SJCRH30 (cell line): ENCODE data around the gene UVRAG. TPM values are rescaled to one million over a fixed set of nuclear protein-coding genes. Genes with fewer than 3 reads are reported as not detected.

Source experiments
- DNase-seq, 2 experiments: peaks; one replicate each; pipeline ENCODE4 v3.0.0-alpha.2; 2015 to 2020
- H3K27ac ChIP-seq: fragments of 250-450 bp; sonication (Bioruptor Pico); 2 replicates; pipeline ENCODE4 v1.5.1; 2020; ENCODE audit warnings: mild to moderate bottlenecking, moderate library complexity
- H3K27me3 ChIP-seq: fragments of 250-450 bp; sonication (Bioruptor Pico); 2 replicates; pipeline ENCODE4 v1.5.1; 2020; ENCODE audit warnings: mild to moderate bottlenecking, moderate library complexity
- H3K36me3 ChIP-seq: fragments of 250-450 bp; sonication (Bioruptor Pico); 2 replicates; pipeline ENCODE4 v1.5.1; 2020; ENCODE audit warnings: mild to moderate bottlenecking, moderate library complexity
- H3K4me1 ChIP-seq: fragments of 250-450 bp; sonication (Bioruptor Pico); 2 replicates; pipeline ENCODE4 v1.5.1; 2020; ENCODE audit warnings: mild to moderate bottlenecking, moderate library complexity
- H3K4me3 ChIP-seq: fragments of 250-450 bp; sonication (Bioruptor Pico); 2 replicates; pipeline ENCODE4 v1.5.1; 2020; ENCODE audit warnings: mild to moderate bottlenecking, moderate library complexity
- H3K9me3 ChIP-seq: fragments of 250-450 bp; sonication (Bioruptor Pico); replicated peaks from 2 replicates; pipeline ENCODE4 v1.5.1; 2020; ENCODE audit warnings: mild to moderate bottlenecking, moderate library complexity
- total RNA-seq: library from RNA; depleted of rRNA; stranded (reverse); fragments of >200 nt; shearing (Covaris generic); gene quantifications from 2 replicates; pipeline ENCODE4 v1.2.3, GENCODE V29; 2014; rRNA removed

Gene UVRAG
- total RNA-seq, result 12.6 and 15.0 TPM in 2 replicates

DNA sequence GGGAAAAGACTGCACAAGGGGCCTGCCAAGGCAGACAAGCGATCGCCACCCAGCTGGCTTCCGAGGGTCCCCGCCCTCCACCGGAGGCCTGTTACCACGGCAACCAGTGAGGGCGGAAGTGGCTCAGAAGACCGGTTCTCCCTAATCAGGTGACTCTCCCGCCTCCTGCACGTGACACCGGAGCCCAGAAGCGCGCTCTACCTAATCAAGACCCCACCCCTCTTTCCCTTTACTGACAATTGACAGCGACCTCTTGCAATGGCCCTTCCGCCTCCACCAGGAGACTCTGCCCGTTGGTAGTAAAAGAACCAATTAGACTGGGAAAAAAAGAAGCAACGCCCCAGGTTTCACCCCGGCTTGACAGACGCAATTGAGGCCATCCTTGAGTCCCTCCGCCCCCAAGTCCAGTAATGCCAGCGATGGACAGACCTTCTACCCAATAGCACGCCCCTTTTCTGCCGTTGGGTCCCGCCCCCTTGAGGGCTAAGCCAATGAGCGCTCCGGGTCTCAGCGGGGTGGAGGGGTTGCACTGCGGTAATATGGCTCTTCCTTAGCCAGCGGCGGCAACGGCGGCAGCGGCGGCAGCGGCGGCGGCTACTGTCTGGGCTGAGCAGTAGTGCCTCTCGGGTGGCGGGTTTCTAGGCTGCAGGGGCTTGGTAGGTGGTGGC lies at the start of gene UVRAG:
UVRAG (plus strand) TSS at position 534 of the 668 bp plus-strand sequence. CDS start 198 bp downstream, outside the sequence.
- Histone ChIP-seq H3K4me1 (no peaks in the 10 kb centered on the region), H3K36me3 (no peaks in the 10 kb centered on the region), H3K4me3 (peak within 1 kb of the TSS; percentile 84), H3K27ac (peak within 1 kb of the TSS; percentile 58), H3K27me3 (no peaks in the 10 kb centered on the region), H3K9me3 (no peaks in the 10 kb centered on the region)
- peak; percentile 97 to 98 for DNase-seq

DNA sequence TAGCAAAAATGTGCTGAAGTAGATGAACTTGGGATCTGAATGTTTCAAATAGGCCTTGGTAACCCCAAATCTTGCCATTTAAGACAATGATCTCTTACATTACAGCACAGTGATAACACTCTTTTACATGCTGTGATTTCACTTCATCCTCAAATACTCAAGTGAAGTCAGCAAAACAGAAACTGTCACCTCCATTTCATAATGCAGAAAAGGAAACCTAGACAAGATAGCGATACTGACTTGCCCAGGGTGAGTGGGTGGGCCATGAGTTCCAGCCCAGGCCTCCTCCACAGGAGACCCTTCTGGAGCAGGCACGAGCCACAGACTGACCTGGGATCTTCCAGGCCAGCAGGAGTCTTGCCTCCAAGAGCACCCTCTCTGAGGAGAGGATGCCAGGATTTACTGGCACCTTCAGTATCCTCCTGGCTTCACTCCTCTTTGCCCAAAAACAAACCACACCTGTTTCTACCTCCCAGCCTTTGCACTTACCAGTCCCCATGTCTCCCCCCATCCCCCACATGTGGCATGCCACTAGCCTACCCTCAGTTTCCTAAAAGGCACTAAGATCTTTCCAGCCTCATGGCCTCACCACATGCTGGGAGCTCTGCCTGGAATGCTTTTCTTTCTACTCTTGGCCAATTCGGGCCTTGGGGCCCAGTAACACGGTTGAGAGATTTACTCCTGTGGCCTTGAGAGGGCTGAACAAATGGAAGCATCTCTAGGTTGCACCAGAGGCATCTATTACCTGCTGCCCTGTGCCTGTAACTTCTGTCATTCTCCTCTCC lies 48.4 kb upstream of the UVRAG start:
- Histone ChIP-seq H3K4me3 (no peak overlapping the region), H3K36me3 (no peaks in the 10 kb centered on the region), H3K4me1 (0 out of 2 replicates have a peak, but pooled peaks cover 2% of the 10 kb centered on the region), H3K9me3 (no peaks in the 10 kb centered on the region), H3K27ac (no peak overlapping the region), H3K27me3 (no peaks in the 10 kb centered on the region; the same call in 1 of the 2 replicates)
- DNase-seq, result no peak

DNA sequence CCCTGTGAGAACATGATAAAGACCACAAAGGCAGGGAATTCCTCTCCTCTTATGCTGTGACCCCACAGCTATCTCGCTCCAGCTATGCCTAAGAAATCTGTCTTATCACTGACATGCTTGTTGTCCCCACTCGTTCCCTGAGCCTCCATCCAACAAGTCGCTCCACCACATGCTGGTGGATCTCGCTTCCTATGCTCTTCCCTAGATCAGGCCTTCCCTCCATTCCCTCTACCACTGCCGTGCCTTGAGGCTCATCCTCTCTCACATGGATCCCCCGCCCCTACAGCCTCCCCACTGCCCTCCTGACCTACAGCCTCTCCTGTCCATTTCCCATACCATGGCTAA lies 47.8 kb upstream of the UVRAG start:
- Histone ChIP-seq H3K4me3 (no peak overlapping the region), H3K27ac (no peak overlapping the region), H3K4me1 (0 out of 2 replicates have a peak, but pooled peaks cover 2% of the 10 kb centered on the region), H3K36me3 (no peaks in the 10 kb centered on the region), H3K9me3 (no peaks in the 10 kb centered on the region), H3K27me3 (no peaks in the 10 kb centered on the region; the same call in 1 of the 2 replicates)
- no peak for DNase-seq

DNA sequence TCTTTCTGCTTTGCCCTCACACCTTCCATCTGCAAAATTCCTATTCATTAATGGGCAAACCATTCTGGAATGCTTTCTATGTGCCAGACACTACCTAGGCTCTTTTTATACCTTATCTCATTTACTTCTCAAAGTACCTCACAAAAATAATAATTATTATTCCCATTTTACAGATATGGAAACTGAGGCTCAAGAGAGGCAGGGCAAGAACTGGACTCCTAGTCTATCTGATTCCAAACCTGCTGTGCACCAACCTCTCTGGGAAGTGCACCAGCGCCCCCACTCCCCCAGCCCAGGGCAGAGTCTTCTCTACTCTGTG lies 47.3 kb upstream of the UVRAG start:
- Histone ChIP-seq H3K4me1 (0 out of 2 replicates have a peak, but pooled peaks cover 2% of the 10 kb centered on the region), H3K4me3 (no peak overlapping the region), H3K27me3 (no peaks in the 10 kb centered on the region; the same call in 1 of the 2 replicates), H3K9me3 (no peaks in the 10 kb centered on the region), H3K27ac (no peak overlapping the region), H3K36me3 (no peaks in the 10 kb centered on the region)
- no peak for DNase-seq

DNA sequence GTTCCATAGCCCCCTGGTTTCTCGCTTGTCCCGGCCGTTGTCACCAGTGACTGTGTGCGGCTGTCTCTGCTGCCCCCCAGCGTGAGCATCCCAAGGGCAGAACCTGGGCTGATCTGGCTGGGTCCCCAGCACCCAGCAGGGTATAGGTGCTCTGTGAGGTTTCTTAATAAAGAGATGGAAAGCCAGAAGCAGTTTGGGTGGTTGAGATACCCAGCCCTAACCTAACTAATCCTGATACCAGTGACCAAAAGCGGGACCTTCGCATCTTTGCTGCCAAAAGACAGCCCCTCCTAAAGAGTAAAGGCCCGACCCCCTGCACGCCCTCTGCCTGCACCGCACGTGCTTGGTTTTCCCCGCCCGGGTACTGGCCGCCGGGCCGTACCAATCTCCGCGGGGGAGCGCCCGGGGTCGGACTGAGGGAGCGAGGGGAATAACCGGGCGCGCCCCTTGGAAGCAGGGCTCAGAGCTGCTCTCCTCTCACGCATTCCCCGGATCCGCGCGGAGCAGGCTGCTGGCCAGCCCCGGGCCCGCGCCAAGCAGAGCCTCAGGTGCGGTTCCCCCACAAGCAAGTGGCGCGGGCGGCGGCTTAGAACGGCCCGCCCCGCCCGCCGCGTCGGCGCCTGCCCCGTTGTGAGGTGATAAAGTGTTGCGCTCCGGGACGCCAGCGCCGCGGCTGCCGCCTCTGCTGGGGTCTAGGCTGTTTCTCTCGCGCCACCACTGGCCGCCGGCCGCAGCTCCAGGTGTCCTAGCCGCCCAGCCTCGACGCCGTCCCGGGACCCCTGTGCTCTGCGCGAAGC lies 46.7 kb upstream of the UVRAG start, which contains the start of gene DGAT2:
DGAT2 (plus strand) TSS at position 667 of the 797 bp plus-strand sequence. CDS start 214 bp downstream, outside the sequence.
- Histone ChIP-seq H3K9me3 (no peaks in the 10 kb centered on the region), H3K27ac (peak within 1 kb of the TSS; percentile 66), H3K4me3 (peak within 1 kb of the TSS; percentile 53), H3K27me3 (no peaks in the 10 kb centered on the region; the same call in 1 of the 2 replicates), H3K36me3 (no peaks in the 10 kb centered on the region), H3K4me1 (0 out of 2 replicates have a peak, but pooled peaks cover 2% of the 10 kb centered on the region)
- DNase-seq, result peak; percentile 55 to 72

DNA sequence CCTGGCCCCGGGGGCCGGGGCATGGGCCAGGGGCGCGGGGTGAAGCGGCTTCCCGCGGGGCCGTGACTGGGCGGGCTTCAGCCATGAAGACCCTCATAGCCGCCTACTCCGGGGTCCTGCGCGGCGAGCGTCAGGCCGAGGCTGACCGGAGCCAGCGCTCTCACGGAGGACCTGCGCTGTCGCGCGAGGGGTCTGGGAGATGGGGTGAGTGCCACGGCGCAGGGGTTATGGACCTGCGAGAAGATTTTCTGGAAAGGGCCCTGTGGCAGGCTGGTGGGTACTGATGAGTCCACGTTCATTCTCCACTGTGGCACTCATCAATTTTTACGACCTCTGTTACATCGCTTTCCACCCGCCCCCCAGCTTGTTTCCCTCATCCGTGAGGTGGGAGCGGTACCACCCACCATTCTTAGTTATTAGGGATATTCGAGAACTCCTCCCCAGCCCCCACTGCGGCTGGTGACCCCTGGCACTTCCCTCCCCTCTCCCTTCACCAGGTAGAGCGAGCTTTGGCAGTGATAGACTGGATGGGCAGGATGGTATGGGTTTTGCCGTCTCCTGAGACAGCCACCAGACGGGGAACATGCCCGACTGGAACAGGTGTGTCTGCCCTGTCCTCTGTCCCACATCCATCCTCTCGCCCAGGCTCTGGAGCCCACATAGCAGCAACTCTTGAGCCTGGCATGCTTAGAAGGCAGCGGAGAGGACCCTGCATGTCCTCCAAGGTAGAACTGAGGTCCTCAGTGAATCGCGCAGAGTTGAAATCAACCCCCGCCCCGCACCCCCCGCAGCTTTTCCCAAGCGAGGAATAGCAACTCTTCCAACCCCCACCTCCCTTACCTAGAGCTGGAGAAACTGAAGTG lies 45.9 kb upstream of the UVRAG start:
- no peaks in the 10 kb centered on the region; the same call in 1 of the 2 replicates for H3K27me3 ChIP-seq
- DNase-seq, result peak in 1 of 2 experiments; percentile 6
- 0 out of 2 replicates have a peak, but pooled peaks cover 2% of the 10 kb centered on the region for H3K4me1 ChIP-seq
- no peaks in the 10 kb centered on the region for H3K9me3 ChIP-seq
- H3K4me3 ChIP-seq, result peak overlapping the region; percentile 53; the same call in 1 of the 2 replicates
- no peaks in the 10 kb centered on the region for H3K36me3 ChIP-seq
- H3K27ac ChIP-seq, result no peak overlapping the region

DNA sequence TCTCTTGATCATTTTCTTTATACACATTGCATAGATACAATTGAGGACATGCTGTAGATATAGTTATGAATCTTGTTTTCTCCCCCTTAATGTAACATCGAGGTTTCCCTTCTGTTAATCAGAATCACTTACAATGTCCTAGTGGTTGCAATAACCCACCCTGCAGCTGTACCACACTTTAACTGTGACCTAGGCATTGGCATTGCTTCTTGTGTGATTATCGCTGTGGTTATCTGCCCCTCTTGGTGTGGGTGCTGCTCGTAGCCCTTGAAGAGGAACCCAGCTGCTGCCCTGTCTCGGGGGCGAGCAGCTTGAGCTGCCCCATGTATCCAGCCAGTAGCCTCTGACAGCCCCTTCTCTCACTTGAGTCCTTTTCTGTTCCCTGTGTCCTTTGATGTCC lies 44.9 kb upstream of the UVRAG start:
- Histone ChIP-seq H3K27me3 (no peaks in the 10 kb centered on the region; the same call in 1 of the 2 replicates), H3K4me3 (no peak overlapping the region), H3K4me1 (0 out of 2 replicates have a peak, but pooled peaks cover 2% of the 10 kb centered on the region), H3K36me3 (no peaks in the 10 kb centered on the region), H3K9me3 (no peaks in the 10 kb centered on the region), H3K27ac (no peak overlapping the region)
- DNase-seq, result no peak

DNA sequence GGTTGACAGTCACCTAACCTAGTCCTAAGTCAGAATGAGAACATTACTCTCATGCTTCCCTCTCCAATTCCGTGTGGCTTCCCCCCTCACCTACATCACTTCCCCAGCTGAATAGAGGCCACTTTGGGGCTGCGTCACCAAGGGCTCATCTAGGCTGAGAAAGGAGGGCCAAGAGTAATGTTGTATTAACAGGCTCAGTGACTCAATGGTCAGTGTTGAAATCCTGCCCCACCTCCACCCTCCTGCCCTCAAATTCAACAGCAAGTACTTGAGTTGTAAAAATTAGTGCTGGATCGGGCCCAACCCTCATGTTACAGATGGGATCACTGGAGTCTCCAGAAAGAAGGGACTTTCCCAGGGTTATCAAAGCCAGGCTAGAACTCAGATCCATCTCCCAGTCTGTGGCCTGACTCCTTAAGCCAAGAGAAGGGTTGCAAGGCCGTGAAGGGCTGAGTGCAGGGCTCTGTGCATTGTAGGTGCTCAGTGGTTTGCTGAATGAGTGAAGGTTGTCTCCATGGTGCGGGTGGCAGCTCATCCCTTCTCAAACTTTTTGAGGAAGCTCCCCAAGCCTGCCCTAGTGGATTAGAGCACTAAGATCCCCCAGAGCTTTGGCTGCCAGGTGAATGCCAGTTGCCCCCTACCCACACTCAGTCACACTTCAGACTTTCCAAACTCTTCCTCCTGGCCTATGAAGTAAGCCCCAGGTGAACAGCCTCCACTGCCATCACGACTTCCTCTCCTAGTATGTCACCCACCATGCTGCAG lies 43.2 kb upstream of the UVRAG start:
- Histone ChIP-seq H3K27me3 (no peaks in the 10 kb centered on the region; the same call in 1 of the 2 replicates), H3K9me3 (no peaks in the 10 kb centered on the region), H3K4me1 (0 out of 2 replicates have a peak, but pooled peaks cover 2% of the 10 kb centered on the region), H3K4me3 (no peak overlapping the region), H3K36me3 (no peaks in the 10 kb centered on the region), H3K27ac (no peak overlapping the region)
- no peak for DNase-seq

DNA sequence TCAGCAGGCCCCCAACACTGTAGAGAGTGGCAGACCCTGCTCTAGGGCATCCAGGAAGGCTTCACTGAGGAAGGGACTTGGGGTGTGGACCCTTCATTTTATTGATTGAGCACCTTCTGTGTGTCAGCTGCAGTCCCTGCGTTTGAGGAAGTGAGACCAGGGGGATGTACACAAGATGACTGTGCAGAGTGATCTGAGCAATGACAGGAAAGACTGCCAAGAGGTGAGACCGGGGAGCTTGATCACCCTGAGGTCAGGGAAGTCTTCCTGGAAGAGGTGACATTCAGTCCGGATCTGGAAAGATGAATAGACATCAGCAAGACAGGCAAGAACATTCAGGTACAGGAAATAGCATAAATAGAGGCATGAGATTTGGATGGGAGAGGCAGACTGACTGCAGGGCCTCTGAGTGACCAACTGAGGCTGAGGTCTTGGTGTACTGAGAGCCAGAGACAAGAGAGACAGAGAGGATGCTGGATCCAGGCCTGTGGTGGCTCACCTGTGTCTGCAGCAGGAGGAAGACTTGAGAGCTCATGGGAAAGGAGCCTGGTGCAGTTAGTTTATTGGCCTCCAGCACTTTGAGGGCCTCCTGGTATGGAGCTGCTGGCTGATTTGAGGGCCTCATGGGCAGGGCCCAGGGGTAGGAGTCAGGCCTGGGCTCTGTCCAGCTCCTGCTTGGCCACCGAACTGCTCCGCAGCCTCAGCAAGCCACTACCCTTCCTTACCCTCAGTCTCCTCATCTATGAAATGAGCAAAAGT lies 41.2 kb upstream of the UVRAG start:
- H3K36me3 ChIP-seq, result no peaks in the 10 kb centered on the region
- no peak overlapping the region for H3K4me3 ChIP-seq
- no peaks in the 10 kb centered on the region for H3K4me1 ChIP-seq
- H3K9me3 ChIP-seq, result no peaks in the 10 kb centered on the region
- H3K27ac ChIP-seq, result no peak overlapping the region
- DNase-seq, result no peak
- no peaks in the 10 kb centered on the region; the same call in 1 of the 2 replicates for H3K27me3 ChIP-seq

DNA sequence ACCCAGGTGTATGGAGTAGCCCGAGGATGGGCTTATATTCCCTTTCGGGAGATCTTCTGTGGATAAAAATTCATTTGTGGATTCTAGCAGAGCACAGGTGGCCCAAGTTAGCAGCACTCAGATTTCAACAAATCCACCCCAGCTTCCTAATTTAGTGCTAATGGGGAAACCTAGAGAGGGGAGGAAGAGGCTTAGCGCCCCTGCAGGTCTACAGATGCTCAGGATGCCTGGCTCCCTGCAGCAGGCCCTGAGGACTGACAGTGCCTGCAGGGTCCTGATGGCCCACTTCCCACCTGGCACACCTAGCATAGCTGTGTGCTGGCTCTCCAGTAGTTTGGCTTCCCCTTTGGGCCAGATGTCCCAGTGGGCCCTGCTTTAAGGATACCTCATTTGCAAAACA lies 40.0 kb upstream of the UVRAG start:
- no peak for DNase-seq
- H3K9me3 ChIP-seq, result no peaks in the 10 kb centered on the region
- H3K27ac ChIP-seq, result no peak overlapping the region
- H3K36me3 ChIP-seq, result no peaks in the 10 kb centered on the region
- H3K4me1 ChIP-seq, result no peaks in the 10 kb centered on the region
- no peak overlapping the region for H3K4me3 ChIP-seq
- H3K27me3 ChIP-seq, result no peaks in the 10 kb centered on the region

DNA sequence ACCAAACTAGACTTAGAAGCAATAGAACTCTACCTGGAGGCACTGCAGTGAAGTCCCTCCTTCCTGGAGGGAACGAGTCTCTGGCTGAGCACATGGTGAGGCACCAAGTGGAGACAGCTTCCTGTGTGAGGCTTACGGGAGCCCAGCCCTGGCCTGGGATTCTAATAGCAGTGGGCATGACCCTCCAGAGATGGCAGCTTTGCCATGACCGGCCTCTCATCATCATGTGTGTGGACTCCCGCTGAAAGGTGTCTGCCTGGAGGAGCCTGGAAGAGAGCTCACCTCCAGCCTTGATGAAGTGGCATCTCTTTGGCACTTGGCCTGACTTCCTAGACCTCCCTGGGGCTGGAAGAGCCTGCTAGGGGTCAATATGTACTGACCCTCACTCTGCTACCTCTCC lies 38.5 kb upstream of the UVRAG start:
- H3K4me3 ChIP-seq, result no peak overlapping the region
- H3K36me3 ChIP-seq, result no peaks in the 10 kb centered on the region
- no peaks in the 10 kb centered on the region for H3K4me1 ChIP-seq
- H3K27me3 ChIP-seq, result no peaks in the 10 kb centered on the region
- no peaks in the 10 kb centered on the region for H3K9me3 ChIP-seq
- no peak overlapping the region for H3K27ac ChIP-seq
- DNase-seq, result no peak

DNA sequence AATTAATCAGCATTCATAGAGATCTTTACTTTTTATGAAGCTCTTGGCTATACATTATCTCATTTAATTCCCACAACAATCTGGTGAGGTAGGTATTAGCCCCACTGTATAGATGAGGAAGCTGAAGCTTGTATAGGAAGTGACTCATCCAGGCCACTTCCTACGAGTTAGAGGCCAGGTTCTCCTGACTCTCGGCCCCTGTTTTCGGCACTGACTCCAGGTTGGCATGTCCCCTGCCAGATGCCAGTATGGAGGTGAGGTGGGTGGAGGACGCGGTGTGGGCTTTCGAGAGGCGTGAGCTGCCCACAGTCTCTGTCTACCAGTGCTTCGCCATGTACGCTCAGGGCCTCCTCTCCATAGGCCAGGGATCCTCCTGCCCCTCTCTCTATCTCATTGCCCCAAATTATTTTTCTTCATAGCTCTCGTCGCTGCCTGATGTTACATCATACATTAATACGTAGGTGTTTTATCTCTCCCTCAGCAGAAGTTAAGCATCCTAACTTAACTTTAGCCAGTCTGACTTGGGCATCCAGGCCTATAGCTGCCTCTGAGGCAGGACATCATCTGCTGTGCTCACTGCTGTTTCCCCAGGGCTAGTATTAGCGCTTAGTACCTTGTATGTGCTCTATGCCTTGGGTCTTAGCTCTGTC lies 37.4 kb upstream of the UVRAG start:
- no peaks in the 10 kb centered on the region for H3K4me1 ChIP-seq
- no peaks in the 10 kb centered on the region for H3K27me3 ChIP-seq
- no peaks in the 10 kb centered on the region for H3K9me3 ChIP-seq
- no peak overlapping the region for H3K4me3 ChIP-seq
- H3K27ac ChIP-seq, result no peak overlapping the region
- no peak for DNase-seq
- H3K36me3 ChIP-seq, result no peaks in the 10 kb centered on the region
